ENCODE results near the gene TAC1. TPM values are rescaled to one million over a fixed set of nuclear protein-coding genes. Genes with fewer than 3 reads are reported as not detected.

TAC1 gene
- not detected in 2 replicates for total RNA-seq

GRCh38 chr7:97731736-97732564, at the start of gene TAC1:
TSS of gene TAC1 (plus strand) at chr7:97732086. CDS start at chr7:97732613, 527 bp downstream.

Other genes with a start within 250 kb of the TAC1 start
- gene ASNS, start 140.3 kb downstream of the TAC1 start, total RNA-seq, result 32.1 and 33.8 TPM in 2 replicates

All from subcutaneous preadipocyte (primary cell).